HG02884 (cell line): ENCODE results near the gene THAP7.
A peak's percentile ranks its signal among the peaks of the same experiment; 100 is the strongest.

Source experiments
- ATAC-seq: cut with Tn5 transposase; IDR thresholded peaks from one replicate; pipeline ENCODE4 v1.9.1; 2021; ENCODE audit warnings: mild to moderate bottlenecking, moderate library complexity; ENCODE audit not compliant: unreplicated experiment

The THAP7 gene

GRCh38 chr22:20994128-20994901, 7.6 kb downstream of the THAP7 start:
- no peak for ATAC-seq

- no peak for ATAC-seq
These were observed 8.4 kb downstream of the THAP7 start for GRCh38 chr22:20993304-20994127.

- no peak for ATAC-seq
These were observed 9.2 kb downstream of the THAP7 start for GRCh38 chr22:20992456-20993303.

GRCh38 chr22:20992056-20992442, 9.9 kb downstream of the THAP7 start:
- no peak for ATAC-seq

- no peak for ATAC-seq
These were observed 10.5 kb downstream of the THAP7 start for GRCh38 chr22:20991252-20992055.

- no peak for ATAC-seq
These were observed 11.4 kb downstream of the THAP7 start for GRCh38 chr22:20990184-20991180.

- no peak for ATAC-seq
These were observed 12.4 kb downstream of the THAP7 start for GRCh38 chr22:20989323-20990138.

GRCh38 chr22:20988573-20989322, 13.2 kb downstream of the THAP7 start:
- no peak for ATAC-seq

- no peak for ATAC-seq
These were observed 14.5 kb downstream of the THAP7 start for GRCh38 chr22:20987375-20987774.

GRCh38 chr22:20986365-20986764, 15.6 kb downstream of the THAP7 start:
- no peak for ATAC-seq

GRCh38 chr22:20985720-20986119, 16.2 kb downstream of the THAP7 start:
- ATAC-seq = no peak

GRCh38 chr22:20983081-20983771, 18.7 kb downstream of the THAP7 start:
- no peak for ATAC-seq

GRCh38 chr22:20982563-20982882, 19.4 kb downstream of the THAP7 start:
- ATAC-seq = no peak

- ATAC-seq = peak; percentile 70
These were observed 19.9 kb downstream of the THAP7 start, which contains the start of gene LZTR1 for GRCh38 chr22:20981787-20982562. TSS of gene LZTR1 (plus strand) at chr22:20982297. CDS start at chr22:20982372, 75 bp downstream.

- no peak for ATAC-seq
These were observed 20.8 kb downstream of the THAP7 start for GRCh38 chr22:20980938-20981722.

GRCh38 chr22:20980523-20980922, 21.4 kb downstream of the THAP7 start:
- no peak for ATAC-seq
